ENCODE measurements around the gene TKFC. TPM values are rescaled to one million over a fixed set of nuclear protein-coding genes. Genes with fewer than 3 reads are reported as not detected.

TKFC gene
- total and polyA plus RNA-seq, 12 donors: 66.9 to 603 (median 252) TPM

- intact Hi-C loops (cut with DNase I): no loop called here
- H3K4me3 ChIP-seq: no peak overlapping the region
Observed at GRCh38 chr11:61353131-61354067, 20.4 kb downstream of the TKFC start.

GRCh38 chr11:61354208-61354607 is 21.2 kb downstream of the TKFC start:
- intact Hi-C loops (cut with DNase I): no loop called here
- no peaks in the 10 kb centered on the region for H3K27me3 ChIP-seq
- peaks cover 0 to 50% of the 10 kb centered on the region in 2 donors for H3K36me3 ChIP-seq (replicated peaks in 1 of 2)
- peaks cover 40 to 74% of the 10 kb centered on the region in 2 donors for H3K4me1 ChIP-seq (replicated peaks in 1 of 2)
- H3K27ac ChIP-seq: peak overlapping the region; percentile 19 to 88 (median 73)
- peak in 1 of 7 donors; percentile 34 for DNase-seq
- 48 to 56% (median 50%) methylated on average over 2 of the region's 2 CpGs for WGBS, 4 donors
- H3K4me3 ChIP-seq: no peak overlapping the region
- TF ChIP-seq POLR2A (IDR thresholded peaks at IDR 0.05): no peak
- no peak for TF ChIP-seq CTCF (IDR thresholded peaks at IDR 0.05)
- H3K9me3 ChIP-seq (replicated peaks in 1 of 3): no peaks in the 10 kb centered on the region

More at GRCh38 chr11:61353131-61354067, 20.4 kb downstream of the TKFC start:
- Histone ChIP-seq H3K27ac (peak overlapping the region in 4 of 5 donors; percentile 19 to 88 (median 74)), H3K36me3 (replicated peaks in 1 of 2) (peaks cover 0 to 58% of the 10 kb centered on the region in 2 donors), H3K4me1 (replicated peaks in 1 of 2) (peaks cover 40 to 71% of the 10 kb centered on the region in 2 donors), H3K9me3 (replicated peaks in 1 of 3) (no peaks in the 10 kb centered on the region), H3K27me3 (no peaks in the 10 kb centered on the region)
- DNase-seq: peak in 6 of 7 donors; percentile 69 to 87 (median 84)
- 65 to 74% (median 71%) methylated on average over 10 to 15 of the region's 15 CpGs for WGBS, 4 donors
- no peak for TF ChIP-seq CTCF (IDR thresholded peaks at IDR 0.05)
- TF ChIP-seq POLR2A (IDR thresholded peaks at IDR 0.05): peak in 1 of 2 donors; percentile 49

- WGBS, 4 donors: 60 to 83% (median 68%) methylated on average over 1 to 4 of the region's 4 CpGs
- intact Hi-C loops (cut with DNase I): no loop called here
- Histone ChIP-seq H3K36me3 (replicated peaks in 1 of 2) (peaks cover 0 to 29% of the 10 kb centered on the region in 2 donors), H3K4me3 (no peak overlapping the region), H3K27me3 (no peaks in the 10 kb centered on the region), H3K4me1 (replicated peaks in 1 of 2) (peaks cover 47 to 77% of the 10 kb centered on the region in 2 donors), H3K9me3 (replicated peaks in 1 of 3) (no peaks in the 10 kb centered on the region), H3K27ac (peak overlapping the region; percentile 5 to 81 (median 66))
- no peak for DNase-seq
- TF ChIP-seq CTCF (IDR thresholded peaks at IDR 0.05) (no peak), POLR2A (IDR thresholded peaks at IDR 0.05) (no peak)
Observed at GRCh38 chr11:61356706-61357105, 23.7 kb downstream of the TKFC start.

GRCh38 chr11:61357233-61357893 is 24.3 kb downstream of the TKFC start:
- Histone ChIP-seq H3K27ac (peak overlapping the region; percentile 5 to 81 (median 66)), H3K9me3 (replicated peaks in 1 of 3) (no peaks in the 10 kb centered on the region), H3K4me1 (replicated peaks in 1 of 2) (peaks cover 42 to 74% of the 10 kb centered on the region in 2 donors), H3K4me3 (no peak overlapping the region), H3K36me3 (replicated peaks in 1 of 2) (peaks cover 0 to 22% of the 10 kb centered on the region in 2 donors), H3K27me3 (no peaks in the 10 kb centered on the region)
- intact Hi-C loops (cut with DNase I): no loop called here
- DNase-seq: no peak
- WGBS, 4 donors: 72 to 86% (median 79%) methylated on average over 6 to 9 of the region's 9 CpGs
- TF ChIP-seq CTCF (IDR thresholded peaks at IDR 0.05) (no peak), POLR2A (IDR thresholded peaks at IDR 0.05) (peak in 1 of 2 donors; percentile 29)

Data from adrenal gland (tissue), 12 donors.